KMS-11 (cell line): ENCODE results near the gene HSPA12A.

Experiments used
- H2AFZ ChIP-seq: fragments of 200-600 bp; sonication (generic); 2 replicates; pipeline ENCODE4 v1.6.1; 2016; ENCODE audit warnings: antibody characterized with exemption, mixed run types, low read depth
- H3K27ac ChIP-seq: fragments of 200-600 bp; sonication (generic); 2 replicates; pipeline ENCODE4 v1.6.1; 2016; ENCODE audit warnings: mild to moderate bottlenecking, mixed run types
- H3K27me3 ChIP-seq: fragments of 200-600 bp; sonication (generic); 2 replicates; pipeline ENCODE4 v1.6.1; 2017; ENCODE audit warnings: mild to moderate bottlenecking, low read depth, mixed run types, moderate library complexity; ENCODE audit not compliant: insufficient read depth
- H3K36me3 ChIP-seq: fragments of 200-600 bp; sonication (generic); 2 replicates; pipeline ENCODE4 v1.6.1; 2017; ENCODE audit warnings: mild to moderate bottlenecking, mixed run types; ENCODE audit not compliant: insufficient read depth
- H3K4me1 ChIP-seq: fragments of 200-600 bp; sonication (generic); 2 replicates; pipeline ENCODE4 v1.6.1; 2016; ENCODE audit warnings: mild to moderate bottlenecking, low read depth, mixed run types; ENCODE audit not compliant: poor library complexity, severe bottlenecking
- H3K4me2 ChIP-seq: fragments of 200-600 bp; sonication (generic); 2 replicates; pipeline ENCODE4 v1.7.0; 2016; ENCODE audit warnings: mild to moderate bottlenecking, mixed run types
- H3K4me3 ChIP-seq: fragments of 200-600 bp; sonication (generic); IDR thresholded peaks from 2 replicates; pipeline ENCODE4 v1.6.1; 2017; ENCODE audit warnings: low read depth, low read length, mixed read lengths; ENCODE audit not compliant: insufficient read depth
- H3K79me2 ChIP-seq: fragments of 200-600 bp; sonication (generic); 2 replicates; pipeline ENCODE4 v1.6.1; 2016; ENCODE audit warnings: low read depth, mixed run types; ENCODE audit not compliant: insufficient read depth
- H3K9ac ChIP-seq: fragments of 200-600 bp; sonication (generic); 2 replicates; pipeline ENCODE4 v1.6.1; 2016; ENCODE audit warnings: mild to moderate bottlenecking, mixed run types
- H4K20me1 ChIP-seq: fragments of 200-600 bp; sonication (generic); 2 replicates; pipeline ENCODE4 v1.6.1; 2016; ENCODE audit warnings: mild to moderate bottlenecking, mixed run types; ENCODE audit not compliant: insufficient read depth
- TF ChIP-seq, protein P1 (sequence below): fragments of 200-600 bp; sonication (generic); conservative IDR thresholded peaks from 2 replicates; pipeline ENCODE4 v1.6.1; 2017; ENCODE audit warnings: low read depth, mild to moderate bottlenecking, antibody characterized with exemption, low read length, moderate library complexity, mixed read lengths

HSPA12A gene, protein sequence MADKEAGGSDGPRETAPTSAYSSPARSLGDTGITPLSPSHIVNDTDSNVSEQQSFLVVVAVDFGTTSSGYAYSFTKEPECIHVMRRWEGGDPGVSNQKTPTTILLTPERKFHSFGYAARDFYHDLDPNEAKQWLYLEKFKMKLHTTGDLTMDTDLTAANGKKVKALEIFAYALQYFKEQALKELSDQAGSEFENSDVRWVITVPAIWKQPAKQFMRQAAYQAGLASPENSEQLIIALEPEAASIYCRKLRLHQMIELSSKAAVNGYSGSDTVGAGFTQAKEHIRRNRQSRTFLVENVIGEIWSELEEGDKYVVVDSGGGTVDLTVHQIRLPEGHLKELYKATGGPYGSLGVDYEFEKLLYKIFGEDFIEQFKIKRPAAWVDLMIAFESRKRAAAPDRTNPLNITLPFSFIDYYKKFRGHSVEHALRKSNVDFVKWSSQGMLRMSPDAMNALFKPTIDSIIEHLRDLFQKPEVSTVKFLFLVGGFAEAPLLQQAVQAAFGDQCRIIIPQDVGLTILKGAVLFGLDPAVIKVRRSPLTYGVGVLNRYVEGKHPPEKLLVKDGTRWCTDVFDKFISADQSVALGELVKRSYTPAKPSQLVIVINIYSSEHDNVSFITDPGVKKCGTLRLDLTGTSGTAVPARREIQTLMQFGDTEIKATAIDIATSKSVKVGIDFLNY

GRCh38 chr10:116742367-116743265 is at the start of gene HSPA12A:
HSPA12A (minus strand) TSS chr10:116742566; CDS start chr10:116742469, 97 bp downstream.
- Histone ChIP-seq H2AFZ (peak within 1 kb of the TSS; percentile 75), H3K9ac (peak within 1 kb of the TSS; percentile 41; the same call in 1 of the 2 replicates), H3K4me2 (peak within 1 kb of the TSS; percentile 33; the same call in 1 of the 2 replicates), H3K4me1 (no peaks in the 10 kb centered on the region), H3K27ac (no peak within 1 kb of the TSS), H3K36me3 (no peaks in the 10 kb centered on the region), H3K79me2 (no peaks in the 10 kb centered on the region), H3K27me3 (peaks cover 3% of the 10 kb centered on the region; the same call in 1 of the 2 replicates), H4K20me1 (no peaks in the 10 kb centered on the region), H3K4me3 (no peak within 1 kb of the TSS)
- TF ChIP-seq, protein P1, sequence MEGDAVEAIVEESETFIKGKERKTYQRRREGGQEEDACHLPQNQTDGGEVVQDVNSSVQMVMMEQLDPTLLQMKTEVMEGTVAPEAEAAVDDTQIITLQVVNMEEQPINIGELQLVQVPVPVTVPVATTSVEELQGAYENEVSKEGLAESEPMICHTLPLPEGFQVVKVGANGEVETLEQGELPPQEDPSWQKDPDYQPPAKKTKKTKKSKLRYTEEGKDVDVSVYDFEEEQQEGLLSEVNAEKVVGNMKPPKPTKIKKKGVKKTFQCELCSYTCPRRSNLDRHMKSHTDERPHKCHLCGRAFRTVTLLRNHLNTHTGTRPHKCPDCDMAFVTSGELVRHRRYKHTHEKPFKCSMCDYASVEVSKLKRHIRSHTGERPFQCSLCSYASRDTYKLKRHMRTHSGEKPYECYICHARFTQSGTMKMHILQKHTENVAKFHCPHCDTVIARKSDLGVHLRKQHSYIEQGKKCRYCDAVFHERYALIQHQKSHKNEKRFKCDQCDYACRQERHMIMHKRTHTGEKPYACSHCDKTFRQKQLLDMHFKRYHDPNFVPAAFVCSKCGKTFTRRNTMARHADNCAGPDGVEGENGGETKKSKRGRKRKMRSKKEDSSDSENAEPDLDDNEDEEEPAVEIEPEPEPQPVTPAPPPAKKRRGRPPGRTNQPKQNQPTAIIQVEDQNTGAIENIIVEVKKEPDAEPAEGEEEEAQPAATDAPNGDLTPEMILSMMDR = no peak

GRCh38 chr10:116791241-116791640 is 48.9 kb upstream of the HSPA12A start:
- no peaks in the 10 kb centered on the region for H4K20me1 ChIP-seq
- no peak overlapping the region for H2AFZ ChIP-seq
- no peak overlapping the region for H3K4me2 ChIP-seq
- no peak overlapping the region for H3K27ac ChIP-seq
- no peaks in the 10 kb centered on the region for H3K79me2 ChIP-seq
- H3K27me3 ChIP-seq = no peaks in the 10 kb centered on the region
- no peak overlapping the region for H3K9ac ChIP-seq
- no peaks in the 10 kb centered on the region for H3K4me1 ChIP-seq
- H3K36me3 ChIP-seq = no peaks in the 10 kb centered on the region
- no peak overlapping the region for H3K4me3 ChIP-seq
- TF ChIP-seq, protein P1 = no peak

- Histone ChIP-seq H3K27me3 (no peaks in the 10 kb centered on the region), H4K20me1 (no peaks in the 10 kb centered on the region), H3K36me3 (no peaks in the 10 kb centered on the region), H3K4me1 (no peaks in the 10 kb centered on the region), H2AFZ (peak overlapping the region; percentile 56; the same call in 1 of the 2 replicates), H3K4me2 (peak overlapping the region; percentile 19), H3K27ac (no peak overlapping the region), H3K9ac (no peak overlapping the region), H3K4me3 (no peak overlapping the region), H3K79me2 (no peaks in the 10 kb centered on the region)
- TF ChIP-seq, protein P1 = peak; percentile 95
Observed at GRCh38 chr10:116787893-116788665, 45.7 kb upstream of the HSPA12A start.
